ENCODE results near the gene STXBP5L. TPM values are rescaled to one million over a fixed set of nuclear protein-coding genes. Genes with fewer than 3 reads are reported as not detected.

STXBP5L gene
- total RNA-seq, result not detected in 2 replicates

GRCh38 chr3:120908030-120908794, at the start of gene STXBP5L:
Gene STXBP5L, plus strand, starts transcription at chr3:120908205. Its CDS starts 1,374 bp downstream, at chr3:120909579.

Small RNA genes lying within 50 kb of the gene (small RNA-seq; reads per million reads assigned to genes)
- not detected for gene MIR5682

Other genes with a start within 250 kb of the STXBP5L start
- gene HGD, start 226.0 kb upstream of the STXBP5L start, total RNA-seq, result not detected in 2 replicates
- 13.3 and 17.9 TPM in 2 replicates for gene RABL3, start 165.7 kb upstream of the STXBP5L start, total RNA-seq
- gene GTF2E1, start 165.5 kb upstream of the STXBP5L start, total RNA-seq, result 11.5 and 12.9 TPM in 2 replicates

Data from hair follicle dermal papilla cell (primary cell).